ENCODE data around the gene CNTNAP2.

GRCh38 chr7:148289630-148290029 is 2173.0 kb downstream of the CNTNAP2 start:
- TF ChIP-seq CTCF (IDR thresholded peaks at IDR 0.05), result no peak
- no peak for TF ChIP-seq EP300 (IDR thresholded peaks at IDR 0.05)
